ENCODE results near the gene S100A7. TPM values are rescaled to one million over a fixed set of nuclear protein-coding genes. Genes with fewer than 3 reads are reported as not detected.

The S100A7 gene
- total and polyA plus RNA-seq, 2 donors (not counting 1 experiment from before 2014, with no cell fraction given): not detected

DNA sequence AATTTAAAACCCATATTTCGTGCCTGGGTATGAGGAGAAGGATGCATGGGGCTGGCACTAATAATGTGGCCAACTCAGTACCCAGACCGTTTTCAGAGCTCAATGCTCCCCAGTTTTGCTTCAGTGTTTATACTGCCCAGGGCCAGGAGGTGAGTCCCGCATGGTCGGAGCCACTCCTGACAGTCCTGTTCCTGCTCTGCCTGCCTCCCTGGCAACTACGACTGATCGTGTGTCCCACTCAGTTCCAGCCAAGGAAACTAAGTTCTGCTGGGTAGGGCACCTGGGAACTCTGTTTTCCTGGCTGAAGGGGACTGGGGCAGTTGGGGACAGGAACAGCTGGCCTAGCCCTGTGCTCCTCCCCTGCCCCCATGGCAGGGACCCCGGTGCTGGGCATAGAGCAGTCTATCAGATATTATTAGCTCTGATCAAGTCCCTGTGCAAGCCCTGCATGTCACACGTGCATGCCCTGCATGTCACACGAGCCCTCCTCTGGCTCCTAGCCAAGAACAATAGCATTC is 19.2 kb downstream of the S100A7 start:
- H4K20me1 ChIP-seq (ENCODE audit: control insufficient read depth, extremely low read depth, insufficient read depth, low read length): no peaks in the 10 kb centered on the region
- H3K79me2 ChIP-seq (ENCODE audit: control insufficient read depth, insufficient read depth, low read length): no peaks in the 10 kb centered on the region
- H3K27me3 ChIP-seq (ENCODE audit: control insufficient read depth, insufficient read depth, low read length): peaks cover 6% of the 10 kb centered on the region
- H3K4me1 ChIP-seq (ENCODE audit: control insufficient read depth, extremely low read depth, insufficient read depth, low read length): no peaks in the 10 kb centered on the region
- no peak overlapping the region for H3K4me3 ChIP-seq (replicated peaks in 1 of 4; ENCODE audit: control extremely low read depth in 1 of 4, insufficient read depth in 1 of 4, low read depth in 3 of 4, low read length in 4 of 4)
- H3K27ac ChIP-seq (ENCODE audit: insufficient read depth, low read length): no peak overlapping the region
- no peak overlapping the region for H2AFZ ChIP-seq (ENCODE audit: low read length)
- H3K9me3 ChIP-seq (ENCODE audit: control insufficient read depth, insufficient read depth, low read depth, low read length): no peaks in the 10 kb centered on the region
- no peak overlapping the region for H3K4me2 ChIP-seq (ENCODE audit: extremely low read depth, insufficient read depth, low read length)
- DNase-seq (ENCODE audit: low read depth in 2 of 2): no peak
- TF ChIP-seq EZH2 (IDR thresholded peaks at IDR 0.05; ENCODE audit: low read length, missing control alignments): no peak
- TF ChIP-seq, protein P1, sequence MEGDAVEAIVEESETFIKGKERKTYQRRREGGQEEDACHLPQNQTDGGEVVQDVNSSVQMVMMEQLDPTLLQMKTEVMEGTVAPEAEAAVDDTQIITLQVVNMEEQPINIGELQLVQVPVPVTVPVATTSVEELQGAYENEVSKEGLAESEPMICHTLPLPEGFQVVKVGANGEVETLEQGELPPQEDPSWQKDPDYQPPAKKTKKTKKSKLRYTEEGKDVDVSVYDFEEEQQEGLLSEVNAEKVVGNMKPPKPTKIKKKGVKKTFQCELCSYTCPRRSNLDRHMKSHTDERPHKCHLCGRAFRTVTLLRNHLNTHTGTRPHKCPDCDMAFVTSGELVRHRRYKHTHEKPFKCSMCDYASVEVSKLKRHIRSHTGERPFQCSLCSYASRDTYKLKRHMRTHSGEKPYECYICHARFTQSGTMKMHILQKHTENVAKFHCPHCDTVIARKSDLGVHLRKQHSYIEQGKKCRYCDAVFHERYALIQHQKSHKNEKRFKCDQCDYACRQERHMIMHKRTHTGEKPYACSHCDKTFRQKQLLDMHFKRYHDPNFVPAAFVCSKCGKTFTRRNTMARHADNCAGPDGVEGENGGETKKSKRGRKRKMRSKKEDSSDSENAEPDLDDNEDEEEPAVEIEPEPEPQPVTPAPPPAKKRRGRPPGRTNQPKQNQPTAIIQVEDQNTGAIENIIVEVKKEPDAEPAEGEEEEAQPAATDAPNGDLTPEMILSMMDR (conservative IDR thresholded peaks at IDR 0.05 in 1 of 2, IDR thresholded peaks at IDR 0.05 in 1 of 2; ENCODE audit: low read depth in 1 of 2, low read length in 2 of 2): no peak
- H3K36me3 ChIP-seq (ENCODE audit: control insufficient read depth, insufficient read depth, low read length): no peaks in the 10 kb centered on the region
- no peak overlapping the region for H3K9ac ChIP-seq (ENCODE audit: insufficient read depth, low read length)

DNA sequence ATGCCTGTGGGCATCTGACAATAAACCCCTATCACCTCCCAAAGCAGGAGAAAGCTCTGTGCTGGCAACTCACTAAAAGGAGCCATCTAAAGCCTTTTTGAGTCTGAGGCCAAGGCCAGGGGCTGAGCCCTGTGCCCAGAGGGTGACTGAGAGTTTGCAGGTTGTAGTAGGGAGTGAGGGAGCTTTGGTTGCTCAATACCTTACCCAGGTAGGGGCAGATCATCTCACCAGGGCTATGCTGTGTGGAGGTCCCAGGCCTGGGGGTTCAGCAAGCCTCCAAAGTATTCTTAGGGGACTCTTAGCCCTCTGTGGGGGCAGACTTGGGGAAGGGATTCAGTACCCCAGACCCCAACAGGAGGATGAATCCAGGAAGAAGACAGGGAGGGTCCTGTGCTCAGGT is 21.2 kb downstream of the S100A7 start:
- Histone ChIP-seq H2AFZ (ENCODE audit: low read length) (no peak overlapping the region), H3K36me3 (ENCODE audit: control insufficient read depth, insufficient read depth, low read length) (no peaks in the 10 kb centered on the region), H3K79me2 (ENCODE audit: control insufficient read depth, insufficient read depth, low read length) (no peaks in the 10 kb centered on the region), H3K9me3 (ENCODE audit: control insufficient read depth, insufficient read depth, low read depth, low read length) (no peaks in the 10 kb centered on the region), H3K4me1 (ENCODE audit: control insufficient read depth, extremely low read depth, insufficient read depth, low read length) (no peaks in the 10 kb centered on the region), H3K27ac (ENCODE audit: insufficient read depth, low read length) (no peak overlapping the region), H3K27me3 (ENCODE audit: control insufficient read depth, insufficient read depth, low read length) (peaks cover 6% of the 10 kb centered on the region), H3K9ac (ENCODE audit: insufficient read depth, low read length) (no peak overlapping the region), H3K4me2 (ENCODE audit: extremely low read depth, insufficient read depth, low read length) (no peak overlapping the region), H3K4me3 (replicated peaks in 1 of 4; ENCODE audit: control extremely low read depth in 1 of 4, insufficient read depth in 1 of 4, low read depth in 3 of 4, low read length in 4 of 4) (no peak overlapping the region), H4K20me1 (ENCODE audit: control insufficient read depth, extremely low read depth, insufficient read depth, low read length) (no peaks in the 10 kb centered on the region)
- no peak for DNase-seq (ENCODE audit: low read depth in 2 of 2)
- no peak for TF ChIP-seq EZH2 (IDR thresholded peaks at IDR 0.05; ENCODE audit: low read length, missing control alignments)
- TF ChIP-seq, protein P1 (conservative IDR thresholded peaks at IDR 0.05 in 1 of 2, IDR thresholded peaks at IDR 0.05 in 1 of 2; ENCODE audit: low read depth in 1 of 2, low read length in 2 of 2): no peak

DNA sequence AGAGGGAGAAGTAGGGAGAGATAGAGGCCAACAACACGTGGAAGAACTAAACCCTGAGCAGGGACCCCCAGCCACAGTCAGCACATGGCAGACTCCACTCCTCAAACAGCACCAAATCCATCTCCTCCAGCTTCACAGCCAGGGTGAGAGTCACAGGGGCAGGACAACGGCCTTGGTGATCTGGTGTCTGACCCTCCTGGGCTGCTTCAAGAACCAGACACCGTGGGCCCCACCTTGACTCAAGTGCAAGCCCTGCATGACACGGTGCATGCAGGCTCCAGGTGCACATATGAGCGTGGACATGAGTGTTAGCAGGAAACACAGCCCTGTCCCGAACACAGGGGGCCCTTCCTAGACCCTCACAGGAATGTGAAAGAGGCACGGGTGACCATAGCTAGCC is 21.9 kb downstream of the S100A7 start:
- H3K27me3 ChIP-seq (ENCODE audit: control insufficient read depth, insufficient read depth, low read length): peaks cover 3% of the 10 kb centered on the region
- H3K4me3 ChIP-seq (replicated peaks in 1 of 4; ENCODE audit: control extremely low read depth in 1 of 4, insufficient read depth in 1 of 4, low read depth in 3 of 4, low read length in 4 of 4): no peak overlapping the region
- no peaks in the 10 kb centered on the region for H3K4me1 ChIP-seq (ENCODE audit: control insufficient read depth, extremely low read depth, insufficient read depth, low read length)
- no peaks in the 10 kb centered on the region for H3K79me2 ChIP-seq (ENCODE audit: control insufficient read depth, insufficient read depth, low read length)
- H3K9ac ChIP-seq (ENCODE audit: insufficient read depth, low read length): no peak overlapping the region
- no peak for TF ChIP-seq EZH2 (IDR thresholded peaks at IDR 0.05; ENCODE audit: low read length, missing control alignments)
- TF ChIP-seq, protein P1 (conservative IDR thresholded peaks at IDR 0.05 in 1 of 2, IDR thresholded peaks at IDR 0.05 in 1 of 2; ENCODE audit: low read depth in 1 of 2, low read length in 2 of 2): no peak
- no peak overlapping the region for H3K27ac ChIP-seq (ENCODE audit: insufficient read depth, low read length)
- no peak overlapping the region for H3K4me2 ChIP-seq (ENCODE audit: extremely low read depth, insufficient read depth, low read length)
- no peaks in the 10 kb centered on the region for H4K20me1 ChIP-seq (ENCODE audit: control insufficient read depth, extremely low read depth, insufficient read depth, low read length)
- no peak for DNase-seq (ENCODE audit: low read depth in 2 of 2)
- no peak overlapping the region for H2AFZ ChIP-seq (ENCODE audit: low read length)
- no peaks in the 10 kb centered on the region for H3K36me3 ChIP-seq (ENCODE audit: control insufficient read depth, insufficient read depth, low read length)
- no peaks in the 10 kb centered on the region for H3K9me3 ChIP-seq (ENCODE audit: control insufficient read depth, insufficient read depth, low read depth, low read length)
